Stimulated activated CD4-positive, alpha-beta T cell treated with anti-CD3 and anti-CD28 coated beads, Interleukin-1b, Interleukin-23, amount 100 ng/mL, for 24 hours (primary cell): ENCODE data around the gene CPLANE1.
"Not testable (repeated sequence)": the region's sequence is repeated elsewhere in the genome, so short reads cannot be mapped to it uniquely, and the experiment has no call there.

Experiments
- DNase-seq, 4 experiments: peaks; one replicate each; pipeline ENCODE4 v3.0.0-alpha.2; 2020; ENCODE audit warnings: low read depth in 4 of 4, low spot score in 1 of 4

Gene CPLANE1

DNA sequence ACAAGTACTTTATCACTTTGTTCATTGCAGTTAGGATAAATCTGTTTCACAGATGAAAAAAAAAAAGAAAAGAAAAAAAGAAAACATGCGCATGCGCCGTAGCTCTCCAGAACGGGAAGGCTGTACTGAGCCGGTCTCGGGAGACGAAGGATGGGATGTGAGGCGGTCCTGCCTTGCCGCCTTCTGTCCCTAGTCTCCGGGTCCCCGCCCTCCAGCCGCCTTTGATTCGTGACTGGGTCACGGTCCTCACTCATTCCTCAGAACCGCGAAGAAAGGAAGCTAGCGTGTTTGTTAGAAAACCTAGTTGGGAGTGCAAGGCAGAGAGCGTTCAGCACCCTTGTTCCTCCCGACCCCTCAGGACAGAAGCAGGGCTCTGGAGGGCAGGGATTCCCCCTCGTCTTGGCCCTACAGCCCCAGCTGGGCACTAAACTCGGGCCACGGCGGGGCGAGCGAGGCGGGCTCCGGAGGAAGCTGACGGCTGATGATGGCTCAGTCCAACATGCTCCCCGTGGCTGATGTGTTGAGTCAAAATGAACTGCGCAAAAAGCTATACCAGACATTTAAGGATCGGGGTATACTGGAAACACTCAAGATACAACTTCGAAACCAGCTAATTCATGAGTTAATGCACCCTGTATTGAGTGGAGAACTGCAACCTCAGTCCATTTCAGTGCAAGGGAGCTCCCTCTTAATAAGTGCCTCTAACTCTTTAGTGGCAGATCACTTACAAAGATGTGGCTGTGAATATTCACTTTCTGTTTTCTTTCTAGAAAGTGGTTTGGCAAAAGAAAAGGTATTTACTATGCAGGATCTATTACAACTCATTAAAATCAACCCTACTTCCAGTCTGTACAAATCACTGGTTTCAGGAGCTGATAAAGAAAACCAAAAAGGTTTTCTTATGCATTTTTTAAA is 40.0 kb downstream of the CPLANE1 start:
- DNase-seq, result no peak

DNA sequence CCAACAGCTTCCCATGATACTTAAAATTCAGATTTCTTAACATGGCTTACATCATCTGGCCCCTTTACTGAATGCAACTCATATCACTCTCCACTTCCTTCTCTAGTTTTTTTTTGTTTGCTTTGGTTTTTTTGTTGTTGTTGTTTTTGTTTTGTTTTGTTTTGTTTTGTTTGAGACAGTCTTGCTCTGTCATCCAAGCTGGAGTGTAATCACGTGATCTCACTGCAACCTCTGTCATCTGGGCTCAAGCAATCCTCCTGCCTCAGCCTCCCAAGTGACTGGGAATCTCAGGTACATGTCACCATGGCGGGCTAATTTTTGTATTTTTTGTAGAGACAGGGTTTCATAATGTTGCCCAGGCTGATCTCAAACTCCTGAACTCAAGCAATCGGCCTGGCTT is 41.4 kb downstream of the CPLANE1 start:
- DNase-seq, result no peak

- no peak for DNase-seq
These were observed 42.4 kb downstream of the CPLANE1 start for GRCh38 chr5:37206736-37207135.

- DNase-seq, result no peak
These were observed 50.3 kb downstream of the CPLANE1 start for GRCh38 chr5:37198842-37199241.

GRCh38 chr5:37198061-37198460 is 51.1 kb downstream of the CPLANE1 start:
- DNase-seq, result no peak

- no peak for DNase-seq
These were observed 51.7 kb downstream of the CPLANE1 start for GRCh38 chr5:37197340-37198050.

- no peak for DNase-seq
These were observed 58.6 kb downstream of the CPLANE1 start for GRCh38 chr5:37190592-37190991.

DNA sequence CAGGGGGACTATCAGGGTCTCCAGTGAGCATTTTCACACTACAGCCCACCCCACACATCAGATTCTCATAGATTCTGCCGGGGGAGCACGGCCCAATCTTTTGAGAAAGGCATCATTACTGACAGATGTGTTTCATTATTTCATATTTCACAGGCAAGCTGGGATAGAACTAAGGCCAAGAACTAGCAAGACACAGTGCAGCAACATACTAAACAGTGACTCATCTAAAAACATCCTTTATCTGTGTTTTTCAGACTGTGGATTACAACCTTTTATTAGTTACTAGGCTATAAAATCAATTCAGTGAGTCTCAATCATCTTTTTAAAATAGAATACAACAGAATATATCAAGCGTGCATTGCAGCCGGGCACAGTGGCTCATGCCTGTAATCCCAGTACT is 59.8 kb downstream of the CPLANE1 start:
- DNase-seq, result no peak

DNA sequence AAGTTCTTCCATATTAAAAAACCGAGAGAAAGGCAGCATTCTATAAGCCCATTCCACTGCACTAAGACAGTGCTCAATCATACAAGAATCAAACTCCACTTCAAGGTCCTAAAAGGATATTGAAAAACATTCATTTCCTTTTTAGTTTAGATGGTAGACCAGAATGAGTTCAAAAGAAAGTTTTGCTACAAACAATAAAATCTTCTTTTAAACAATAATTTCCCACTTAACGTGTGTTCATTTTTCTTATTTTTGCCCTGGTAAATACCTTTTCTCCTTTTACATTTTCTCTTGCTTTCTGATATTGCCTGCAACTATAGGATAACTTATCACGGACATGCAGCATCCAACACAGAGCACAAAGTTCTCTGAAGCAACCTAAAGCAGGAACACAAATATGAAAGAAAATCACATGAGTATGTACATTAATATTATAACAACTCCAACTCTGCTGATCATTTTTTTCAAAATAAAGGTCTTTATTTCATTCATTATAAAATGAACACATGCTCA is 61.7 kb downstream of the CPLANE1 start:
- DNase-seq, result no peak

- no peak for DNase-seq
These were observed 64.3 kb downstream of the CPLANE1 start for GRCh38 chr5:37184748-37185364.

- DNase-seq, result no peak
These were observed 66.5 kb downstream of the CPLANE1 start for GRCh38 chr5:37182667-37183066.

GRCh38 chr5:37174928-37175327 is 74.2 kb downstream of the CPLANE1 start:
- no peak for DNase-seq

DNA sequence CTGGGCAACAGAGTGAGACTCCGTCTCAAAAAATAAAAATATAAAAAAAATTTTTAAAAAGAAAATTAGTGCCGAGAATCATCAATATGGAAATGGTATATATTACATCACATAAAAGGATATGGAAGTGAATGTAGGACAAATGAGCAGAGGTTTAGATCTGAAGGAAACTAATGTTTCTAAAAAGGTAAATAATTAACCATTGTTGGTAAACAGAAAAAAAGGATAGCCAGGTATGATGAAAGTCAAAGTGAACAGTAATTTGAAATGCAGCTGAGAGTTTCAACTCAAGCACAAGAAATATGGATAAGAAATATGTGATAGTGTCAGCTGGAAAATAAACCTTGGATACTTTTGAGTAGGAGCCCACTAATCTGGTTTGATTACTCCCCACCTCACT is 76.2 kb downstream of the CPLANE1 start:
- DNase-seq, result no peak

GRCh38 chr5:37170856-37171255 is 78.3 kb downstream of the CPLANE1 start:
- no peak for DNase-seq

GRCh38 chr5:37166197-37166596 is 83.0 kb downstream of the CPLANE1 start:
- DNase-seq, result no peak

DNA sequence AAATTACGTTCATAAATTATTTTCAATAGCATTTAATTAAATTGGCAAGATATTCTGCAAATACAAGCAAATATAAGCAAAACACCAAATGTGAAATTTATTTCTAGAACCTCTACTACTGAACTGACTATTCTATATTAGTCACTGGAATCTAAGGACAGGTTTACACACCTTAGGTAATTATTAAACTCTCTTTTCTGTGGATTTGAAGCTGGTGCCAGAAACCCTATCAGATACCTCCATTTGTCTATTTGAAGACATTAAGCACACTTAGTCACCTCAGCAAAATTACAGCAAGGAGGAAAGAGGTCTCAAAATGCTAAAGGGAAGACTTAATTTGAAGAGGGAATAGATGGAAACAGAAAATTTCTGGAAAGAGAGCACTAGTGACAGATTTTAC is 83.4 kb downstream of the CPLANE1 start:
- DNase-seq, result no peak

GRCh38 chr5:37153661-37154060 is 95.5 kb downstream of the CPLANE1 start:
- no peak for DNase-seq

DNA sequence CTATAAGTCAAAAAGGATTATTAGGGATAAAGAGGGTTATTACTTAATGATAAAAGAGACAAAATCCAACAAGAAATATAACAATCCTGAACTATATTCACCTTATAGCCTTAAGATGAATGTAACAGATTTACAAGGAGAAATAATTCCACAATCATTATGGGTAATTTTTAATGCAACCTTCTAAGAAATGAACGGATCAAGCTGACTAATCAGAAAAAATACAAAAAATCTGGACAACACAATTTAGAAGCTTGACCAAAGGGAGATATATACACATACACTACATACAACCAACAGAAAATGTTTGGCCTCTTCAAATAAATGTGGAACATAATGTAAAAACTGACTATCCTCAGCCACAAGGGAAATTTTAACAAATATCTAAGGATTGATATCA is 102.3 kb downstream of the CPLANE1 start:
- no peak for DNase-seq

GRCh38 chr5:37136694-37137093 is 112.5 kb downstream of the CPLANE1 start:
- no peak for DNase-seq

GRCh38 chr5:37135312-37135711 is 113.9 kb downstream of the CPLANE1 start:
- DNase-seq, result not testable (repeated sequence)

DNA sequence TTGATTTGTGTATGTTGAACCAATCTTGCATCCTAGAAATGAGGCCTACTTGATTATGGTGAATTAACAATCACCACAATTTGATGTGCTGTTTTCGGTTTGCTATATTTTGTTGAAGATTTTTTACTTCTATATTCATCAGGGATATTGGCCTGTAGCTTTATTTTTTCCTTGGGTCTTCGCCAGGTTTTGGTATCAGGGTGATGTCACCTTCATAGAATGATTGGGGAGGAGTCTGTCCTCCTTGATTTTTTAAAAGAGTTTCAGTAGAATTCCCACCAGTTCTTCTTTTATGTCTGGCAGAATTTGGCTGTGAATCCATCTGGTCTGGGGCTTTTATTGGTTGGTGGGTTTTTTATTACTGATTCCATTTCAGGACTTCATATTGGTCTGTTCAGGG is 115.2 kb downstream of the CPLANE1 start:
- no peak for DNase-seq

DNA sequence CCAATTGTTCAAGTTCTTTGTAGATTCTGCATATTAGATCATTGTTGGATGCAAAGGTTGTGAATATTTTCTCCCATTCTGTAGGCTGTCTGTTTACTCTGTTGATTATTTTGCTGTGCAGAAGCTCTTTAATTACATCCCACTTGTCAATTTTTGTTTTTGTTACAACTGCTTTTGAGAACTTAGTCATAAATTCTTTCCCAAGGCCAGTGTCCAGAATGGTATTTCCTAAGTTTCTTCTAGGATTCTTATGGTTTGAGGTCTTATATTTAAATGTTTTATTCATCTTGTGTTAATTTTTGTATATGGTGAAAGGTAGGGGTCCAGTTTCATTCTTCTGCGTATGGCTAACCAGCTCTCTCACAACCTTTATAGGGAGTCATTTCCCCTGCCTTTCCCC is 116.5 kb downstream of the CPLANE1 start:
- no peak for DNase-seq
